A549 (cell line): ENCODE results near the gene NXN.

Experiments
- CTCF ChIP-seq: fragments of >200 bp; sonication (Bioruptor Twin); formaldehyde crosslinking; IDR thresholded peaks from 3 replicates; pipeline ENCODE4 v1.5.1; 2016
- EP300 ChIP-seq, 2 experiments: fragments of >200 bp; sonication (Bioruptor Twin); formaldehyde crosslinking; IDR thresholded peaks; 2 replicates in 1 of 2; 3 replicates in 1 of 2; pipeline ENCODE4 v1.6.1; 2016 to 2017
- ESRRA ChIP-seq: fragments of 150-350 bp; IDR thresholded peaks from 2 replicates; pipeline ENCODE4 v1.6.1; 2014; ENCODE audit warnings: mild to moderate bottlenecking, low read length, borderline replicate concordance
- FOSB ChIP-seq: fragments of 250-450 bp; sonication (Bioruptor Pico); IDR thresholded peaks from 2 replicates; pipeline ENCODE4 v1.5.0; 2020; ENCODE audit warnings: mild to moderate bottlenecking, moderate library complexity
- JUNB ChIP-seq: fragments of >200 bp; sonication (Bioruptor Twin); formaldehyde crosslinking; IDR thresholded peaks from 2 replicates; pipeline ENCODE4 v1.6.1; 2016
- KDM5A ChIP-seq: fragments of 200-600 bp; sonication (generic); IDR thresholded peaks from 2 replicates; pipeline ENCODE4 v1.6.1; 2016; ENCODE audit warnings: antibody characterized with exemption, mild to moderate bottlenecking
- NR3C1 ChIP-seq: fragments of >200 bp; sonication (Bioruptor Twin); formaldehyde crosslinking; IDR thresholded peaks from 3 replicates; pipeline ENCODE4 v1.6.1; 2017
- POLR2A ChIP-seq: IDR thresholded peaks from 2 replicates; pipeline ENCODE4 v1.6.1; 2012; ENCODE audit warnings: mild to moderate bottlenecking, low read length
- SMC3 ChIP-seq: fragments of >200 bp; sonication (Bioruptor Twin); formaldehyde crosslinking; IDR thresholded peaks from 3 replicates; pipeline ENCODE4 v1.6.1; 2018; ENCODE audit warnings: inconsistent platforms
- TF ChIP-seq, protein P1 (sequence below): fragments of >200 bp; sonication (Bioruptor Twin); formaldehyde crosslinking; IDR thresholded peaks from 3 replicates; pipeline ENCODE4 v1.6.1; 2016
- TF ChIP-seq, protein P2 (sequence below): fragments of 200-600 bp; sonication (generic); IDR thresholded peaks from 2 replicates; pipeline ENCODE4 v1.6.1; 2016; ENCODE audit warnings: antibody characterized with exemption, mild to moderate bottlenecking, moderate library complexity
- TF ChIP-seq, protein P3 (sequence below): IDR thresholded peaks from 2 replicates; pipeline ENCODE4 v1.6.1; 2012

DNA sequence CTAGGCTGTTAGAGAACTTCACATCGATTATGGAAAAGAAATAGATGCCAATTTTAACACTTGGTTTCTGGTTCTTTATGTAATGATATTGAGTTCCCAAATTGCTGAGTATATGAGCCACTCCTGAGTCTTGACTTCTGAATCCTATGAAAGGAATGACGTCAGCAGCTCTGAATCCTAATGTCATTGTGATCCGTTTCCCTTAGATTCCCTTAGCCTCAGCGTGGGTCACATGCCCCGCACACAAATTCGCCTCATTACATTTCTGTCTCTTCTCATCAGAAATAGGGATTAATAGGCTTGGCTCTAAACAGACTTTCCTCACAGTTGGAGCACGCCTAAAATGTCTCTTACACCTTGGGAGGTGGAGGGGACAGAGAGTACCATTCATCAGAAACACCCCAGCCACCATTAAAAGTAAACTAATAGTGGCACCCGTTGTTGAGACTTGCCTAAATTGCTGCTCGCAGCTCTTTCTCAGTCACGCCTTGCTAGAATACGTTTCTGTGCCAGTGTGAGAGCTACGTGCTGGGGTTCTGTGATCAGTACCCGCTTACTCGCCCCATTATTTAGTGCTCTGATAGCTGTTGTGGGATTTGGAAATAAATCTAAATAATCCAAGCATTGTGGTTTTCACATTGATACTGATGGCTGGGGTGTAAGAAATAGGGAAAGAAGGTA, 190.3 kb downstream of the NXN start:
- TF ChIP-seq CTCF (no peak), ESRRA (no peak), JUNB (no peak), POLR2A (no peak), FOSB (CRISPR knock-in tag) (no peak), EP300 (IDR thresholded peaks at IDR 0.05) (no peak), NR3C1 (no peak), SMC3 (no peak), KDM5A (no peak)
- TF ChIP-seq, protein P1, sequence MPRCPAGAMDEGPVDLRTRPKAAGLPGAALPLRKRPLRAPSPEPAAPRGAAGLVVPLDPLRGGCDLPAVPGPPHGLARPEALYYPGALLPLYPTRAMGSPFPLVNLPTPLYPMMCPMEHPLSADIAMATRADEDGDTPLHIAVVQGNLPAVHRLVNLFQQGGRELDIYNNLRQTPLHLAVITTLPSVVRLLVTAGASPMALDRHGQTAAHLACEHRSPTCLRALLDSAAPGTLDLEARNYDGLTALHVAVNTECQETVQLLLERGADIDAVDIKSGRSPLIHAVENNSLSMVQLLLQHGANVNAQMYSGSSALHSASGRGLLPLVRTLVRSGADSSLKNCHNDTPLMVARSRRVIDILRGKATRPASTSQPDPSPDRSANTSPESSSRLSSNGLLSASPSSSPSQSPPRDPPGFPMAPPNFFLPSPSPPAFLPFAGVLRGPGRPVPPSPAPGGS, result no peak
- TF ChIP-seq, protein P2, sequence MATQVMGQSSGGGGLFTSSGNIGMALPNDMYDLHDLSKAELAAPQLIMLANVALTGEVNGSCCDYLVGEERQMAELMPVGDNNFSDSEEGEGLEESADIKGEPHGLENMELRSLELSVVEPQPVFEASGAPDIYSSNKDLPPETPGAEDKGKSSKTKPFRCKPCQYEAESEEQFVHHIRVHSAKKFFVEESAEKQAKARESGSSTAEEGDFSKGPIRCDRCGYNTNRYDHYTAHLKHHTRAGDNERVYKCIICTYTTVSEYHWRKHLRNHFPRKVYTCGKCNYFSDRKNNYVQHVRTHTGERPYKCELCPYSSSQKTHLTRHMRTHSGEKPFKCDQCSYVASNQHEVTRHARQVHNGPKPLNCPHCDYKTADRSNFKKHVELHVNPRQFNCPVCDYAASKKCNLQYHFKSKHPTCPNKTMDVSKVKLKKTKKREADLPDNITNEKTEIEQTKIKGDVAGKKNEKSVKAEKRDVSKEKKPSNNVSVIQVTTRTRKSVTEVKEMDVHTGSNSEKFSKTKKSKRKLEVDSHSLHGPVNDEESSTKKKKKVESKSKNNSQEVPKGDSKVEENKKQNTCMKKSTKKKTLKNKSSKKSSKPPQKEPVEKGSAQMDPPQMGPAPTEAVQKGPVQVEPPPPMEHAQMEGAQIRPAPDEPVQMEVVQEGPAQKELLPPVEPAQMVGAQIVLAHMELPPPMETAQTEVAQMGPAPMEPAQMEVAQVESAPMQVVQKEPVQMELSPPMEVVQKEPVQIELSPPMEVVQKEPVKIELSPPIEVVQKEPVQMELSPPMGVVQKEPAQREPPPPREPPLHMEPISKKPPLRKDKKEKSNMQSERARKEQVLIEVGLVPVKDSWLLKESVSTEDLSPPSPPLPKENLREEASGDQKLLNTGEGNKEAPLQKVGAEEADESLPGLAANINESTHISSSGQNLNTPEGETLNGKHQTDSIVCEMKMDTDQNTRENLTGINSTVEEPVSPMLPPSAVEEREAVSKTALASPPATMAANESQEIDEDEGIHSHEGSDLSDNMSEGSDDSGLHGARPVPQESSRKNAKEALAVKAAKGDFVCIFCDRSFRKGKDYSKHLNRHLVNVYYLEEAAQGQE, result no peak
- TF ChIP-seq, protein P3, sequence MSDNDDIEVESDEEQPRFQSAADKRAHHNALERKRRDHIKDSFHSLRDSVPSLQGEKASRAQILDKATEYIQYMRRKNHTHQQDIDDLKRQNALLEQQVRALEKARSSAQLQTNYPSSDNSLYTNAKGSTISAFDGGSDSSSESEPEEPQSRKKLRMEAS, result no peak
